IPS DF 6.9 (cell line): ENCODE data around the gene HDAC8.

Experiments used
- DNase-seq: peaks from one replicate; pipeline ENCODE4 v3.0.0-alpha.2; 2013; ENCODE audit warnings: low read depth, low spot score
- H3K27ac ChIP-seq: one replicate; pipeline ENCODE4 v1.5.1; 2013; ENCODE audit warnings: low read length, control low read depth
- H3K27me3 ChIP-seq: 2 replicates; pipeline ENCODE4 v1.6.1; 2013; ENCODE audit warnings: mild to moderate bottlenecking, low read length; ENCODE audit not compliant: control insufficient read depth, insufficient read depth
- H3K36me3 ChIP-seq: 2 replicates; pipeline ENCODE4 v1.6.1; 2013; ENCODE audit warnings: low read length; ENCODE audit not compliant: control insufficient read depth, insufficient read depth
- H3K4me1 ChIP-seq: 2 replicates; pipeline ENCODE4 v1.6.1; 2013; ENCODE audit warnings: low read length; ENCODE audit not compliant: control insufficient read depth, insufficient read depth
- H3K4me3 ChIP-seq: 2 replicates; pipeline ENCODE4 v1.5.1; 2013; ENCODE audit warnings: mild to moderate bottlenecking, low read length
- H3K9me3 ChIP-seq: 2 replicates; pipeline ENCODE4 v1.6.1; 2013; ENCODE audit warnings: low read length, inconsistent platforms; ENCODE audit not compliant: control insufficient read depth, insufficient read depth
- WGBS: extraction: QIAGEN DNeasy Blood & Tissue Kit; methylation state at CpG from one replicate; pipeline ENCODE4 v1.1.7; 2013; ENCODE audit warnings: mixed read lengths, missing lambda C conversion rate; ENCODE audit not compliant: insufficient read length, insufficient coverage; 5-methylcytosine and 5-hydroxymethylcytosine counted together

The HDAC8 gene

GRCh38 chrX:72477781-72478181 lies 94.9 kb downstream of the HDAC8 start:
- H3K36me3 ChIP-seq = no peaks in the 10 kb centered on the region
- no peaks in the 10 kb centered on the region for H3K4me1 ChIP-seq
- H3K27me3 ChIP-seq = no peaks in the 10 kb centered on the region
- H3K4me3 ChIP-seq = no peak overlapping the region
- H3K9me3 ChIP-seq = no peaks in the 10 kb centered on the region
- H3K27ac ChIP-seq = no peak overlapping the region
- no CpG with 5 or more reads among the region's 4 CpGs for WGBS
- DNase-seq = no peak

GRCh38 chrX:72477376-72477775 lies 95.3 kb downstream of the HDAC8 start:
- Histone ChIP-seq H3K27me3 (no peaks in the 10 kb centered on the region), H3K4me3 (no peak overlapping the region), H3K36me3 (no peaks in the 10 kb centered on the region), H3K4me1 (no peaks in the 10 kb centered on the region), H3K9me3 (no peaks in the 10 kb centered on the region), H3K27ac (no peak overlapping the region)
- no peak for DNase-seq
- WGBS = no CpG with 5 or more reads among the region's 2 CpGs

GRCh38 chrX:72475952-72476668 lies 96.5 kb downstream of the HDAC8 start:
- H3K27me3 ChIP-seq = no peaks in the 10 kb centered on the region
- no CpG with 5 or more reads among the region's 6 CpGs for WGBS

GRCh38 chrX:72475338-72475737 lies 97.3 kb downstream of the HDAC8 start:
- no peak for DNase-seq
- WGBS = no CpG with 5 or more reads among the region's 1 CpG

More at GRCh38 chrX:72475952-72476668, 96.5 kb downstream of the HDAC8 start:
- Histone ChIP-seq H3K36me3 (no peaks in the 10 kb centered on the region), H3K4me3 (no peak overlapping the region), H3K9me3 (no peaks in the 10 kb centered on the region), H3K4me1 (no peaks in the 10 kb centered on the region), H3K27ac (no peak overlapping the region)
- no peak for DNase-seq

GRCh38 chrX:72470532-72471223 lies 102.0 kb downstream of the HDAC8 start:
- no peaks in the 10 kb centered on the region for H3K36me3 ChIP-seq
- H3K27ac ChIP-seq = no peak overlapping the region
- H3K4me1 ChIP-seq = no peaks in the 10 kb centered on the region
- WGBS = no CpG with 5 or more reads among the region's 3 CpGs
- no peak for DNase-seq
- H3K4me3 ChIP-seq = no peak overlapping the region
- no peaks in the 10 kb centered on the region for H3K9me3 ChIP-seq
- H3K27me3 ChIP-seq = no peaks in the 10 kb centered on the region

More at GRCh38 chrX:72475338-72475737, 97.3 kb downstream of the HDAC8 start:
- H3K27ac ChIP-seq = no peak overlapping the region
- H3K27me3 ChIP-seq = no peaks in the 10 kb centered on the region
- no peaks in the 10 kb centered on the region for H3K9me3 ChIP-seq
- H3K4me1 ChIP-seq = no peaks in the 10 kb centered on the region
- no peaks in the 10 kb centered on the region for H3K36me3 ChIP-seq
- H3K4me3 ChIP-seq = no peak overlapping the region

GRCh38 chrX:72470117-72470516 lies 102.5 kb downstream of the HDAC8 start:
- WGBS = no CpG with 5 or more reads among the region's 1 CpG
- Histone ChIP-seq H3K27me3 (no peaks in the 10 kb centered on the region), H3K27ac (no peak overlapping the region), H3K4me3 (no peak overlapping the region), H3K4me1 (no peaks in the 10 kb centered on the region), H3K9me3 (no peaks in the 10 kb centered on the region), H3K36me3 (no peaks in the 10 kb centered on the region)
- DNase-seq = no peak

- no peaks in the 10 kb centered on the region for H3K27me3 ChIP-seq
- H3K27ac ChIP-seq = no peak overlapping the region
- H3K36me3 ChIP-seq = no peaks in the 10 kb centered on the region
- H3K4me3 ChIP-seq = no peak overlapping the region
- no peak for DNase-seq
- no CpG with 5 or more reads among the region's 2 CpGs for WGBS
- H3K9me3 ChIP-seq = no peaks in the 10 kb centered on the region
- H3K4me1 ChIP-seq = no peaks in the 10 kb centered on the region
Observed at GRCh38 chrX:72468607-72469006, 104.0 kb downstream of the HDAC8 start.

- H3K27me3 ChIP-seq = no peaks in the 10 kb centered on the region
- WGBS = 100% methylated on average over 1 of the region's 4 CpGs
Observed at GRCh38 chrX:72467135-72467534, 105.5 kb downstream of the HDAC8 start.

GRCh38 chrX:72466493-72466892 lies 106.2 kb downstream of the HDAC8 start:
- no peak overlapping the region for H3K4me3 ChIP-seq
- H3K36me3 ChIP-seq = no peaks in the 10 kb centered on the region
- no peak for DNase-seq
- no peak overlapping the region for H3K27ac ChIP-seq
- no peaks in the 10 kb centered on the region for H3K27me3 ChIP-seq
- WGBS = no CpG with 5 or more reads among the region's 3 CpGs
- no peaks in the 10 kb centered on the region for H3K9me3 ChIP-seq
- no peaks in the 10 kb centered on the region for H3K4me1 ChIP-seq

More at GRCh38 chrX:72467135-72467534, 105.5 kb downstream of the HDAC8 start:
- no peak overlapping the region for H3K4me3 ChIP-seq
- no peaks in the 10 kb centered on the region for H3K4me1 ChIP-seq
- H3K9me3 ChIP-seq = no peaks in the 10 kb centered on the region
- H3K36me3 ChIP-seq = no peaks in the 10 kb centered on the region
- DNase-seq = no peak
- no peak overlapping the region for H3K27ac ChIP-seq

- no peak overlapping the region for H3K27ac ChIP-seq
- H3K4me1 ChIP-seq = no peaks in the 10 kb centered on the region
- H3K27me3 ChIP-seq = no peaks in the 10 kb centered on the region
- H3K36me3 ChIP-seq = no peaks in the 10 kb centered on the region
- H3K4me3 ChIP-seq = no peak overlapping the region
- WGBS = no CpG with 5 or more reads among the region's 2 CpGs
- DNase-seq = no peak
- H3K9me3 ChIP-seq = no peaks in the 10 kb centered on the region
Observed at GRCh38 chrX:72465889-72466288, 106.8 kb downstream of the HDAC8 start.
